Breast epithelium (tissue), 3 donors: ENCODE measurements around the gene RTF2.

Source experiments
- POLR2AphosphoS5 ChIP-seq, 3 donors: sonication (generic); formaldehyde crosslinking; IDR thresholded peaks; one replicate each; pipeline ENCODE4 v1.6.1; 2017; ENCODE audit warnings: antibody characterized with exemption in 3 of 3
- TF ChIP-seq, protein P1 (sequence below), 3 donors: fragments of 450-650 bp; IDR thresholded peaks; one replicate each; pipeline ENCODE4 v1.5.1; 2016 to 2017; ENCODE audit warnings: antibody characterized with exemption in 3 of 3, mild to moderate bottlenecking in 3 of 3, moderate library complexity in 3 of 3

DNA sequence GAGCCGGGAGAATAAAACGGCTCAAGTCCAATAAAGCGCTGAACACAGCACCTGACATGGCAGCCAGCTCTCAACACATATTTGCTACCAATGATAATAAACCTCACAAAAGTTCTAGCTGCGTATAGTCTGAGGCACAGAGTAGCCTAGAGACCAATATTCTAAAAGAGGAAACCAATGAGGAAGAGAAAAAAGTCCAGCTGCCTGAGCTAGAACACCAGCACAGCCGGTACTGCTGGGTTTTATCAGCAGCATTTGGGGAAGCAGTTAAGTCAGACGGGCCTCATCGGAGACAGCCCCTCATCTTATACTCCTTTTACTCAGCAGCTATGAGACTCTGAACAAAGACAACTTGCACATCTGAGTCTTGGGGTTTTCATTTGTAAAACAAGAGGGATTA is 2.4 kb upstream of the RTF2 start:
- TF ChIP-seq POLR2AphosphoS5 (IDR thresholded peaks at IDR 0.05), result no peak
- TF ChIP-seq, protein P1, sequence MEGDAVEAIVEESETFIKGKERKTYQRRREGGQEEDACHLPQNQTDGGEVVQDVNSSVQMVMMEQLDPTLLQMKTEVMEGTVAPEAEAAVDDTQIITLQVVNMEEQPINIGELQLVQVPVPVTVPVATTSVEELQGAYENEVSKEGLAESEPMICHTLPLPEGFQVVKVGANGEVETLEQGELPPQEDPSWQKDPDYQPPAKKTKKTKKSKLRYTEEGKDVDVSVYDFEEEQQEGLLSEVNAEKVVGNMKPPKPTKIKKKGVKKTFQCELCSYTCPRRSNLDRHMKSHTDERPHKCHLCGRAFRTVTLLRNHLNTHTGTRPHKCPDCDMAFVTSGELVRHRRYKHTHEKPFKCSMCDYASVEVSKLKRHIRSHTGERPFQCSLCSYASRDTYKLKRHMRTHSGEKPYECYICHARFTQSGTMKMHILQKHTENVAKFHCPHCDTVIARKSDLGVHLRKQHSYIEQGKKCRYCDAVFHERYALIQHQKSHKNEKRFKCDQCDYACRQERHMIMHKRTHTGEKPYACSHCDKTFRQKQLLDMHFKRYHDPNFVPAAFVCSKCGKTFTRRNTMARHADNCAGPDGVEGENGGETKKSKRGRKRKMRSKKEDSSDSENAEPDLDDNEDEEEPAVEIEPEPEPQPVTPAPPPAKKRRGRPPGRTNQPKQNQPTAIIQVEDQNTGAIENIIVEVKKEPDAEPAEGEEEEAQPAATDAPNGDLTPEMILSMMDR (IDR thresholded peaks at IDR 0.05), result no peak
